ENCODE results near the gene MAMLD1. TPM values are rescaled to one million over a fixed set of nuclear protein-coding genes. Genes with fewer than 3 reads are reported as not detected.

Gene MAMLD1
- total RNA-seq, 2 donors from 2014 or later, result 3.4 to 5.6 TPM

- DNase-seq (no peak), ATAC-seq (no peak)
- Histone ChIP-seq H3K36me3 (replicated peaks in 1 of 2; ENCODE audit: insufficient read depth in 1 of 2, low read depth in 2 of 2) (no peaks in the 10 kb centered on the region), H3K27me3 (no peaks in the 10 kb centered on the region), H3K4me3 (no peak overlapping the region), H3K27ac (no peak overlapping the region), H3K4me1 (peaks cover 11% of the 10 kb centered on the region), H3K9me3 (no peaks in the 10 kb centered on the region)
- TF ChIP-seq CTCF (IDR thresholded peaks at IDR 0.05) (no peak), POLR2A (IDR thresholded peaks at IDR 0.05) (no peak)
- 67 to 89% methylated on average over 1 to 4 of the region's 4 CpGs for WGBS, 2 donors
- intact Hi-C loops (cut with DNase I), result no loop called here
Observed at GRCh38 chrX:150542846-150543229, 179.7 kb downstream of the MAMLD1 start.

- Histone ChIP-seq H3K27me3 (no peaks in the 10 kb centered on the region), H3K27ac (no peak overlapping the region), H3K4me1 (peaks cover 18% of the 10 kb centered on the region), H3K9me3 (no peaks in the 10 kb centered on the region), H3K4me3 (no peak overlapping the region), H3K36me3 (replicated peaks in 1 of 2; ENCODE audit: insufficient read depth in 1 of 2, low read depth in 2 of 2) (no peaks in the 10 kb centered on the region)
- no peak for ATAC-seq
- 88 to 94% methylated on average over 7 to 12 of the region's 13 CpGs for WGBS, 2 donors
- intact Hi-C loops (cut with DNase I), result no loop called here
- no peak for TF ChIP-seq POLR2A (IDR thresholded peaks at IDR 0.05)
- no peak for TF ChIP-seq CTCF (IDR thresholded peaks at IDR 0.05)
- no peak for DNase-seq
Observed at GRCh38 chrX:150543230-150544155, 180.4 kb downstream of the MAMLD1 start.

- Histone ChIP-seq H3K4me3 (no peak overlapping the region), H3K27me3 (no peaks in the 10 kb centered on the region), H3K27ac (no peak overlapping the region), H3K36me3 (replicated peaks in 1 of 2; ENCODE audit: insufficient read depth in 1 of 2, low read depth in 2 of 2) (no peaks in the 10 kb centered on the region), H3K9me3 (no peaks in the 10 kb centered on the region), H3K4me1 (peaks cover 19% of the 10 kb centered on the region)
- DNase-seq (peak in 1 of 4 donors; percentile 23), ATAC-seq (no peak)
- no peak for TF ChIP-seq POLR2A (IDR thresholded peaks at IDR 0.05)
- TF ChIP-seq CTCF (IDR thresholded peaks at IDR 0.05), result peak in 1 of 7 experiments; percentile 9
- intact Hi-C loops (cut with DNase I), result no loop called here
- WGBS, 2 donors, result 69 to 86% methylated on average over 6 to 11 of the region's 11 CpGs
Observed at GRCh38 chrX:150544222-150544787, 181.2 kb downstream of the MAMLD1 start.

GRCh38 chrX:150544835-150545770 is 182.0 kb downstream of the MAMLD1 start:
- DNase-seq (no peak), ATAC-seq (no peak)
- Histone ChIP-seq H3K27me3 (no peaks in the 10 kb centered on the region), H3K36me3 (replicated peaks in 1 of 2; ENCODE audit: insufficient read depth in 1 of 2, low read depth in 2 of 2) (no peaks in the 10 kb centered on the region), H3K4me3 (no peak overlapping the region), H3K9me3 (no peaks in the 10 kb centered on the region), H3K27ac (no peak overlapping the region), H3K4me1 (peaks cover 19% of the 10 kb centered on the region)
- TF ChIP-seq POLR2A (IDR thresholded peaks at IDR 0.05), result no peak
- TF ChIP-seq CTCF (IDR thresholded peaks at IDR 0.05), result no peak
- 68 to 75% methylated on average over 8 of the region's 8 CpGs for WGBS, 2 donors
- intact Hi-C loops (cut with DNase I), result no loop called here

Measured in body of pancreas (tissue), 4 donors.